HUES64 (cell line): ENCODE data around the gene ABCC10.
A peak's percentile ranks its signal among the peaks of the same experiment; 100 is the strongest.

Source experiments
- H3K27ac ChIP-seq: 2 replicates; pipeline ENCODE4 v1.7.0; 2013; ENCODE audit warnings: low read depth, low read length, inconsistent platforms
- H3K27me3 ChIP-seq: 2 replicates; pipeline ENCODE4 v1.6.1; 2013; ENCODE audit warnings: mild to moderate bottlenecking, low read length; ENCODE audit not compliant: insufficient read depth
- H3K36me3 ChIP-seq: 2 replicates; pipeline ENCODE4 v1.6.1; 2013; ENCODE audit warnings: mild to moderate bottlenecking, low read length; ENCODE audit not compliant: insufficient read depth
- H3K4me1 ChIP-seq: 2 replicates; pipeline ENCODE4 v1.6.1; 2013; ENCODE audit warnings: mild to moderate bottlenecking, low read length, moderate library complexity; ENCODE audit not compliant: insufficient read depth
- H3K4me3 ChIP-seq: 2 replicates; pipeline ENCODE4 v1.5.1; 2013; ENCODE audit warnings: mild to moderate bottlenecking, low read length, moderate library complexity
- H3K9ac ChIP-seq: 2 replicates; pipeline ENCODE4 v1.6.1; 2013; ENCODE audit warnings: mild to moderate bottlenecking, low read depth, low read length
- H3K9me3 ChIP-seq: 2 replicates; pipeline ENCODE4 v1.6.1; 2013; ENCODE audit warnings: low read depth, low read length; ENCODE audit not compliant: insufficient read depth
- WGBS: fragments of 150-250, 120-280 bp; methylation state at CpG from one replicate; pipeline ENCODE4 v1.1.7; 2013; ENCODE audit warnings: missing lambda C conversion rate; 5-methylcytosine and 5-hydroxymethylcytosine counted together

Gene ABCC10

GRCh38 chr6:43472515-43472914 is 45.2 kb downstream of the ABCC10 start:
- Histone ChIP-seq H3K27me3 (no peaks in the 10 kb centered on the region), H3K4me3 (no peak overlapping the region), H3K36me3 (no peaks in the 10 kb centered on the region), H3K9ac (no peak overlapping the region), H3K27ac (no peak overlapping the region), H3K4me1 (0 out of 2 replicates have a peak, but pooled peaks cover 8% of the 10 kb centered on the region), H3K9me3 (no peaks in the 10 kb centered on the region)
- 87% methylated on average over 4 of the region's 4 CpGs for WGBS

GRCh38 chr6:43475516-43475915 is 48.2 kb downstream of the ABCC10 start:
- Histone ChIP-seq H3K9ac (no peak overlapping the region), H3K27me3 (no peaks in the 10 kb centered on the region), H3K36me3 (no peaks in the 10 kb centered on the region), H3K9me3 (no peaks in the 10 kb centered on the region), H3K4me1 (peaks cover 9% of the 10 kb centered on the region; the same call in 1 of the 2 replicates), H3K4me3 (no peak overlapping the region), H3K27ac (no peak overlapping the region)
- 91% methylated on average over 6 of the region's 6 CpGs for WGBS

- 68% methylated on average over 2 of the region's 2 CpGs for WGBS
These were observed 49.4 kb downstream of the ABCC10 start for GRCh38 chr6:43476746-43477145.

GRCh38 chr6:43477235-43478007 is 50.1 kb downstream of the ABCC10 start, which contains the start of gene TJAP1:
Gene TJAP1, plus strand, starts transcription at chr6:43477570. Its CDS starts 21,432 bp downstream, at chr6:43499002.
- Histone ChIP-seq H3K9ac (peak within 1 kb of the TSS; percentile 78), H3K4me3 (peak within 1 kb of the TSS; percentile 80), H3K9me3 (no peaks in the 10 kb centered on the region), H3K4me1 (peaks cover 27% of the 10 kb centered on the region), H3K36me3 (no peaks in the 10 kb centered on the region), H3K27ac (peak within 1 kb of the TSS; percentile 49; the same call in 1 of the 2 replicates), H3K27me3 (no peaks in the 10 kb centered on the region)
- WGBS = 5% methylated on average over 34 of the region's 34 CpGs

More at GRCh38 chr6:43476746-43477145, 49.4 kb downstream of the ABCC10 start:
- no peaks in the 10 kb centered on the region for H3K36me3 ChIP-seq
- H3K4me3 ChIP-seq = peak overlapping the region; percentile 80
- H3K27me3 ChIP-seq = no peaks in the 10 kb centered on the region
- peaks cover 20% of the 10 kb centered on the region for H3K4me1 ChIP-seq
- peak overlapping the region; percentile 71 for H3K9ac ChIP-seq
- H3K27ac ChIP-seq = 0 out of 2 replicates have a peak overlapping the region, but pooled peaks have one; percentile 15
- no peaks in the 10 kb centered on the region for H3K9me3 ChIP-seq

GRCh38 chr6:43478008-43478372 is 50.6 kb downstream of the ABCC10 start:
- no peaks in the 10 kb centered on the region for H3K36me3 ChIP-seq
- H3K27ac ChIP-seq = no peak overlapping the region
- H3K9me3 ChIP-seq = no peaks in the 10 kb centered on the region
- H3K27me3 ChIP-seq = no peaks in the 10 kb centered on the region
- H3K4me3 ChIP-seq = peak overlapping the region; percentile 80
- 53% methylated on average over 3 of the region's 3 CpGs for WGBS
- peaks cover 28% of the 10 kb centered on the region for H3K4me1 ChIP-seq
- H3K9ac ChIP-seq = peak overlapping the region; percentile 78

- Histone ChIP-seq H3K4me3 (no peak overlapping the region), H3K27ac (no peak overlapping the region), H3K36me3 (peaks cover 4% of the 10 kb centered on the region; the same call in 1 of the 2 replicates), H3K9ac (no peak overlapping the region), H3K9me3 (no peaks in the 10 kb centered on the region), H3K4me1 (peaks cover 28% of the 10 kb centered on the region), H3K27me3 (no peaks in the 10 kb centered on the region)
- WGBS = 100% methylated on average over 1 of the region's 2 CpGs
These were observed 53.7 kb downstream of the ABCC10 start for GRCh38 chr6:43481075-43481474.

GRCh38 chr6:43481591-43482236 is 54.4 kb downstream of the ABCC10 start:
- Histone ChIP-seq H3K36me3 (peaks cover 4% of the 10 kb centered on the region; the same call in 1 of the 2 replicates), H3K27me3 (no peaks in the 10 kb centered on the region), H3K27ac (no peak overlapping the region; the same call in 1 of the 2 replicates), H3K9me3 (no peaks in the 10 kb centered on the region), H3K9ac (no peak overlapping the region), H3K4me3 (no peak overlapping the region), H3K4me1 (peaks cover 28% of the 10 kb centered on the region)
- 79% methylated on average over 11 of the region's 11 CpGs for WGBS

- H3K9ac ChIP-seq = peak overlapping the region; percentile 3; the same call in 1 of the 2 replicates
- H3K4me1 ChIP-seq = peaks cover 4% of the 10 kb centered on the region; the same call in 1 of the 2 replicates
- no peak overlapping the region for H3K27ac ChIP-seq
- H3K9me3 ChIP-seq = no peaks in the 10 kb centered on the region
- 91% methylated on average over 4 of the region's 4 CpGs for WGBS
- H3K27me3 ChIP-seq = no peaks in the 10 kb centered on the region
- H3K4me3 ChIP-seq = no peak overlapping the region
- H3K36me3 ChIP-seq = peaks cover 4% of the 10 kb centered on the region; the same call in 1 of the 2 replicates
These were observed 61.4 kb downstream of the ABCC10 start for GRCh38 chr6:43488667-43489276.

GRCh38 chr6:43489277-43490072 is 62.1 kb downstream of the ABCC10 start:
- Histone ChIP-seq H3K36me3 (peaks cover 4% of the 10 kb centered on the region; the same call in 1 of the 2 replicates), H3K4me1 (peaks cover 4% of the 10 kb centered on the region; the same call in 1 of the 2 replicates), H3K9ac (peak overlapping the region; percentile 3; the same call in 1 of the 2 replicates), H3K4me3 (no peak overlapping the region), H3K27me3 (no peaks in the 10 kb centered on the region), H3K9me3 (no peaks in the 10 kb centered on the region), H3K27ac (no peak overlapping the region)
- 92% methylated on average over 12 of the region's 12 CpGs for WGBS

- peaks cover 6% of the 10 kb centered on the region; the same call in 1 of the 2 replicates for H3K4me1 ChIP-seq
- H3K9ac ChIP-seq = no peak overlapping the region
- H3K36me3 ChIP-seq = peaks cover 2% of the 10 kb centered on the region; the same call in 1 of the 2 replicates
- no peak overlapping the region for H3K27ac ChIP-seq
- 94% methylated on average over 6 of the region's 6 CpGs for WGBS
- no peaks in the 10 kb centered on the region for H3K27me3 ChIP-seq
- no peaks in the 10 kb centered on the region for H3K9me3 ChIP-seq
- no peak overlapping the region for H3K4me3 ChIP-seq
These were observed 63.2 kb downstream of the ABCC10 start for GRCh38 chr6:43490523-43490939.
